ENCODE measurements around the gene IGF2.

The IGF2 gene

GRCh38 chr11:2169626-2170570, 30.7 kb upstream of the IGF2 start:
- DNase-seq (ENCODE audit: low read depth), result no peak

- DNase-seq (ENCODE audit: low read depth), result no peak
These were observed 29.8 kb upstream of the IGF2 start for GRCh38 chr11:2169005-2169378.

- DNase-seq (ENCODE audit: low read depth), result no peak
These were observed 29.3 kb upstream of the IGF2 start for GRCh38 chr11:2168286-2169004.

- DNase-seq (ENCODE audit: low read depth), result no peak
These were observed 28.2 kb upstream of the IGF2 start for GRCh38 chr11:2167141-2168045.

GRCh38 chr11:2166091-2166851, 27.1 kb upstream of the IGF2 start:
- no peak for DNase-seq (ENCODE audit: low read depth)

GRCh38 chr11:2165571-2165970, 26.4 kb upstream of the IGF2 start:
- DNase-seq (ENCODE audit: low read depth), result no peak

- DNase-seq (ENCODE audit: low read depth), result no peak
These were observed 25.8 kb upstream of the IGF2 start for GRCh38 chr11:2164861-2165555.

GRCh38 chr11:2164081-2164480, 24.9 kb upstream of the IGF2 start:
- DNase-seq (ENCODE audit: low read depth), result no peak

GRCh38 chr11:2163428-2163978, 24.3 kb upstream of the IGF2 start:
- no peak for DNase-seq (ENCODE audit: low read depth)

GRCh38 chr11:2160736-2161259, 21.6 kb upstream of the IGF2 start, which contains the start of gene INS:
Gene INS (minus strand): TSS chr11:2161209. CDS start chr11:2160971, 238 bp downstream.
- DNase-seq (ENCODE audit: low read depth), result no peak

GRCh38 chr11:2159536-2160413, 20.6 kb upstream of the IGF2 start:
- no peak for DNase-seq (ENCODE audit: low read depth)

GRCh38 chr11:2158966-2159365, 19.8 kb upstream of the IGF2 start:
- no peak for DNase-seq (ENCODE audit: low read depth)

- DNase-seq (ENCODE audit: low read depth), result no peak
These were observed 19.1 kb upstream of the IGF2 start for GRCh38 chr11:2158296-2158737.

GRCh38 chr11:2157294-2158040, 18.3 kb upstream of the IGF2 start:
- DNase-seq (ENCODE audit: low read depth), result no peak

- peak; percentile 30 for DNase-seq (ENCODE audit: low read depth)
These were observed 17.4 kb upstream of the IGF2 start for GRCh38 chr11:2156416-2157182.

GRCh38 chr11:2155511-2155910, 16.3 kb upstream of the IGF2 start:
- no peak for DNase-seq (ENCODE audit: low read depth)

- no peak for DNase-seq (ENCODE audit: low read depth)
These were observed 15.7 kb upstream of the IGF2 start for GRCh38 chr11:2154889-2155288.

- DNase-seq (ENCODE audit: low read depth), result no peak
These were observed 15.0 kb upstream of the IGF2 start for GRCh38 chr11:2154195-2154585.
